ENCODE results near the gene GNGT2. TPM values are rescaled to one million over a fixed set of nuclear protein-coding genes. Genes with fewer than 3 reads are reported as not detected.

Gene GNGT2
- total and polyA plus RNA-seq, 2 of the 4 experiments (the other 2 are of a cell fraction): 0.18 to 0.79 TPM

DNA sequence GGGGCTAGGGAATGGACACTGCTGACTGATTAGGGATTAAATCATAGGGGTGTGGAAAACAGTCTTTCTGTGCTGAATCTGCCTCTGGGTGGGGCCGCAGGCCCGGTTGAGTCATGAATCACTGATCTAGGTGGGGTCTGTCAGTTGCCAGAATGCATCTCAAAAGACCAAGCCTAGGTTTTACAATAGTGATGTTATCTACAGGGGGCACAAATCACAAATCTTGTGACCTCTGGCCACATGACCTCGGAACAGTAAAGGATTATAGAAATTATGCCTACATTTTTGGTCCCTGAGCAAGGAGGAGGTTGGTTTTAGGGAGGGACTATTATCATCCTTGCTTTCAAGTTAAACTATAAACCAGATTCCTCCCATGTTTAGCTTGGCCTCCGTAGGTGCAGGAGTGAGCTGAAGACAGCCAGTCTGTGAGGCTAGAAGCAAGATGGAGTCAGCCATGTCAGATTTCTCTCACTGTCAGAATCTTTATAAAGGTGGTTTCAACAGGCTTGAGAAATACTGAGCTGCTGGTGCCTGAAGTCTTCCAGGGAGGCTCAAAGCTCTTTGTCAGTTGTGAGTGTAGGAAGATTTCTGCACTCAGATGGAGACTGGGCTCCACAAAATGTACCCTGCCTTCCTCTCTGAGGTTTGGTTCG lies 12.9 kb downstream of the GNGT2 start:
- Histone ChIP-seq H3K4ac (ENCODE audit: low read depth, low read length) (no peak overlapping the region), H4K91ac (ENCODE audit: insufficient read depth, low read depth, low read length) (no peak overlapping the region), H4K5ac (ENCODE audit: low read depth, low read length) (no peak overlapping the region), H2AK9ac (replicated peaks; ENCODE audit: low read depth, low read length, poor library complexity) (no peak overlapping the region), H2BK5ac (ENCODE audit: low read depth, low read length, poor library complexity, severe bottlenecking) (no peak overlapping the region), H3K79me1 (ENCODE audit: low read depth in 1 of 2, low read length in 2 of 2) (no peaks in the 10 kb centered on the region), H2AFZ (replicated peaks; ENCODE audit: low read length, poor library complexity) (no peak overlapping the region), H3K23ac (ENCODE audit: low read depth, low read length) (no peak overlapping the region), H2BK120ac (ENCODE audit: low read depth, low read length) (no peak overlapping the region), H3K27me3 (ENCODE audit: control insufficient read depth, insufficient read depth, low read length) (no peaks in the 10 kb centered on the region), H3K9me3 (ENCODE audit: control insufficient read depth, insufficient read depth, low read length) (no peaks in the 10 kb centered on the region), H2AK5ac (ENCODE audit: low read depth, low read length) (no peak overlapping the region), H2BK20ac (ENCODE audit: low read depth, low read length) (no peak overlapping the region), H3K9me1 (ENCODE audit: insufficient read depth, low read length) (0 out of 2 replicates have a peak, but pooled peaks cover 4% of the 10 kb centered on the region), H4K8ac (ENCODE audit: low read depth in 2 of 2, low read length in 2 of 2) (no peak overlapping the region), H3K4me3 (ENCODE audit: insufficient read depth, low read depth, low read length) (no peak overlapping the region), H3K9ac (ENCODE audit: low read depth, low read length) (no peak overlapping the region), H3K18ac (ENCODE audit: low read depth, low read length) (no peak overlapping the region), H3K14ac (replicated peaks; ENCODE audit: low read depth, low read length) (no peak overlapping the region), H3K4me1 (ENCODE audit: control insufficient read depth, insufficient read depth, low read length) (no peaks in the 10 kb centered on the region), H3K27ac (ENCODE audit: insufficient read depth, low read length) (no peak overlapping the region), H2BK15ac (ENCODE audit: low read depth, low read length) (no peak overlapping the region), H4K20me1 (ENCODE audit: insufficient read depth, low read length) (peaks cover 3% of the 10 kb centered on the region), H3K4me2 (ENCODE audit: low read depth, low read length) (no peak overlapping the region), H3K36me3 (ENCODE audit: control insufficient read depth, insufficient read depth, low read length) (no peaks in the 10 kb centered on the region), H3K56ac (ENCODE audit: extremely low read depth, insufficient read depth, low read length) (no peak overlapping the region)
- ATAC-seq (ENCODE audit: low read depth) (no peak), DNase-seq (no peak)
- no TSS peak for BruUV-seq (replicated peaks)
- in situ Hi-C loops (cut with MboI; ENCODE audit: low sequenced_read_pairs) (no loop called here), dilution Hi-C loops (cut with HindIII; ENCODE audit: low sequenced_read_pairs, unreplicated experiment) (no loop called here), intact Hi-C loops (cut with micrococcal nuclease) (loop anchor here (10.0 kb wide), 1 partner anchor 867 kb away; no protein-coding TSS in a partner anchor)
- no CpG with 5 or more reads among the region's 5 CpGs for WGBS, 2 experiments (ENCODE audit: extremely low coverage in 2 of 2, insufficient read length in 1 of 2)
- TF ChIP-seq FOS (IDR thresholded peaks at IDR 0.05; ENCODE audit: low read depth, low read length): no peak
- no peak for TF ChIP-seq MXI1 (IDR thresholded peaks at IDR 0.05; ENCODE audit: borderline replicate concordance, low read depth, low read length)
- TF ChIP-seq, protein P1, sequence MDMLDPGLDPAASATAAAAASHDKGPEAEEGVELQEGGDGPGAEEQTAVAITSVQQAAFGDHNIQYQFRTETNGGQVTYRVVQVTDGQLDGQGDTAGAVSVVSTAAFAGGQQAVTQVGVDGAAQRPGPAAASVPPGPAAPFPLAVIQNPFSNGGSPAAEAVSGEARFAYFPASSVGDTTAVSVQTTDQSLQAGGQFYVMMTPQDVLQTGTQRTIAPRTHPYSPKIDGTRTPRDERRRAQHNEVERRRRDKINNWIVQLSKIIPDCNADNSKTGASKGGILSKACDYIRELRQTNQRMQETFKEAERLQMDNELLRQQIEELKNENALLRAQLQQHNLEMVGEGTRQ (IDR thresholded peaks at IDR 0.05; ENCODE audit: low read depth, low read length): no peak
- TF ChIP-seq, protein P2, sequence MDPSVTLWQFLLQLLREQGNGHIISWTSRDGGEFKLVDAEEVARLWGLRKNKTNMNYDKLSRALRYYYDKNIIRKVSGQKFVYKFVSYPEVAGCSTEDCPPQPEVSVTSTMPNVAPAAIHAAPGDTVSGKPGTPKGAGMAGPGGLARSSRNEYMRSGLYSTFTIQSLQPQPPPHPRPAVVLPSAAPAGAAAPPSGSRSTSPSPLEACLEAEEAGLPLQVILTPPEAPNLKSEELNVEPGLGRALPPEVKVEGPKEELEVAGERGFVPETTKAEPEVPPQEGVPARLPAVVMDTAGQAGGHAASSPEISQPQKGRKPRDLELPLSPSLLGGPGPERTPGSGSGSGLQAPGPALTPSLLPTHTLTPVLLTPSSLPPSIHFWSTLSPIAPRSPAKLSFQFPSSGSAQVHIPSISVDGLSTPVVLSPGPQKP (IDR thresholded peaks at IDR 0.05; ENCODE audit: borderline replicate concordance, low read depth, low read length): no peak
- no peak for TF ChIP-seq BHLHE40 (IDR thresholded peaks at IDR 0.05; ENCODE audit: low read depth, low read length)
- no peak for TF ChIP-seq SMC3 (IDR thresholded peaks at IDR 0.05; ENCODE audit: low read depth, low read length)
- no peak for TF ChIP-seq RCOR1 (IDR thresholded peaks at IDR 0.05; ENCODE audit: insufficient replicate concordance, low read length)
- TF ChIP-seq RAD21 (IDR thresholded peaks at IDR 0.05; ENCODE audit: low read length): no peak
- TF ChIP-seq CEBPB (IDR thresholded peaks at IDR 0.05; ENCODE audit: low read depth, low read length): no peak
- no peak for TF ChIP-seq CHD1 (IDR thresholded peaks at IDR 0.05; ENCODE audit: low read depth, low read length)
- no peak for TF ChIP-seq MAFK (IDR thresholded peaks at IDR 0.05; ENCODE audit: low read depth, low read length)
- no peak for TF ChIP-seq MAZ (IDR thresholded peaks at IDR 0.05; ENCODE audit: borderline replicate concordance, low read depth, low read length)
- no peak for TF ChIP-seq NFE2L2 (IDR thresholded peaks at IDR 0.05; ENCODE audit: low read depth, low read length)
- TF ChIP-seq, protein P3, sequence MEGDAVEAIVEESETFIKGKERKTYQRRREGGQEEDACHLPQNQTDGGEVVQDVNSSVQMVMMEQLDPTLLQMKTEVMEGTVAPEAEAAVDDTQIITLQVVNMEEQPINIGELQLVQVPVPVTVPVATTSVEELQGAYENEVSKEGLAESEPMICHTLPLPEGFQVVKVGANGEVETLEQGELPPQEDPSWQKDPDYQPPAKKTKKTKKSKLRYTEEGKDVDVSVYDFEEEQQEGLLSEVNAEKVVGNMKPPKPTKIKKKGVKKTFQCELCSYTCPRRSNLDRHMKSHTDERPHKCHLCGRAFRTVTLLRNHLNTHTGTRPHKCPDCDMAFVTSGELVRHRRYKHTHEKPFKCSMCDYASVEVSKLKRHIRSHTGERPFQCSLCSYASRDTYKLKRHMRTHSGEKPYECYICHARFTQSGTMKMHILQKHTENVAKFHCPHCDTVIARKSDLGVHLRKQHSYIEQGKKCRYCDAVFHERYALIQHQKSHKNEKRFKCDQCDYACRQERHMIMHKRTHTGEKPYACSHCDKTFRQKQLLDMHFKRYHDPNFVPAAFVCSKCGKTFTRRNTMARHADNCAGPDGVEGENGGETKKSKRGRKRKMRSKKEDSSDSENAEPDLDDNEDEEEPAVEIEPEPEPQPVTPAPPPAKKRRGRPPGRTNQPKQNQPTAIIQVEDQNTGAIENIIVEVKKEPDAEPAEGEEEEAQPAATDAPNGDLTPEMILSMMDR (conservative IDR thresholded peaks at IDR 0.05; ENCODE audit: low read depth, low read length): no peak
- TF ChIP-seq RFX5 (IDR thresholded peaks at IDR 0.05; ENCODE audit: low read depth, low read length): no peak
- TF ChIP-seq POLR2A (IDR thresholded peaks at IDR 0.05; ENCODE audit: low read depth, low read length): no peak
- POLR2A ChIA-PET (ENCODE audit: unreplicated experiment): no interaction called here
- CTCF ChIA-PET: no interaction called here

Measured in IMR-90 (cell line).